DOHH2 (cell line): ENCODE data around the gene ERC2.

Experiments used
- EZH2phosphoT487 ChIP-seq: fragments of 200-600 bp; sonication (generic); IDR thresholded peaks from 2 replicates; pipeline ENCODE4 v1.6.1; 2017; ENCODE audit warnings: borderline replicate concordance, mild to moderate bottlenecking, antibody characterized with exemption, low read length, moderate library complexity, mixed read lengths
- TF ChIP-seq, protein P1 (sequence below): fragments of 200-600 bp; sonication (generic); IDR thresholded peaks from one replicate; pipeline ENCODE4 v1.5.1; 2014; ENCODE audit warnings: antibody characterized with exemption, mild to moderate bottlenecking, low read depth, low read length; ENCODE audit not compliant: poor library complexity, severe bottlenecking

DNA sequence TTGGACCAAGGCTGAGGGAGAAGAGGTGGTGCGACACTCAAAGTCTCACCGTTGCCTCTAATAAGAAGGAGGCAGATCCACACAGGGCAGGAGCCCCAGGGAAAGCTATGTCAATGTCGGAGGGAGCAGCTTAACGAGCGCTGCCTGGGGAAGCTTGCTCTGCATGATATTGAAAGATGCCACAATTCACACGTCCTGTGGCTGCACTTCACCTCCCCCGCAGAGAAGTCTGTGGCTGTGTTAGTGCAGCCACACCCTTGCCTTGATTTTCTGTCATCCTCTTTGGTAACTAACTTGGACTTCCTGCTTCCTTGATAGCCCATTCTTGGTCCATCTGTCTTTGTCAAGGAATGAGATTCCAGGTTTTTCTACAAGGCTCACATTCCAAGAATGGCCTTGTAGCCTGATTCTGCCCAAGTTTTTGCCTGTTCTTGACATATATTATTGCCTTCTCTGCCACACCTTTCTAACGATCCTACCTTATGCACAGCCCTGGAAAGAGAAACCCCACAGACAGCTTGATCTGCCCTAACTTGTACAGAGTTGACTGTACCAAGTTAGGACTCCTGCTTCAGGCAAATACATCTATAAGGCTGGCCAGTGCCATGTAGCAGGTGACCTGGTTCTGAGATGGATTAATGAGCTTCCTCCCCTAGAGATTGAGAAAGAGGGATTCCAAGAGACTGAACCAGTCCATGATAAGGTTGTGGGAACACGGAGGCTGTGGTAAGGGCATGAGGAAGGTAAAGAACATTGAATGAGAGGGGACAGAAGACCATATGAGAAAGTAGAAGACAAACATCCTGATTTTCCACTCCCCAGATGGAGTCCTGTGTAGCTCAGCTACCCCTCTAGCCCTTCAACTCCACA is 828.1 kb downstream of the ERC2 start:
- TF ChIP-seq, protein P1, sequence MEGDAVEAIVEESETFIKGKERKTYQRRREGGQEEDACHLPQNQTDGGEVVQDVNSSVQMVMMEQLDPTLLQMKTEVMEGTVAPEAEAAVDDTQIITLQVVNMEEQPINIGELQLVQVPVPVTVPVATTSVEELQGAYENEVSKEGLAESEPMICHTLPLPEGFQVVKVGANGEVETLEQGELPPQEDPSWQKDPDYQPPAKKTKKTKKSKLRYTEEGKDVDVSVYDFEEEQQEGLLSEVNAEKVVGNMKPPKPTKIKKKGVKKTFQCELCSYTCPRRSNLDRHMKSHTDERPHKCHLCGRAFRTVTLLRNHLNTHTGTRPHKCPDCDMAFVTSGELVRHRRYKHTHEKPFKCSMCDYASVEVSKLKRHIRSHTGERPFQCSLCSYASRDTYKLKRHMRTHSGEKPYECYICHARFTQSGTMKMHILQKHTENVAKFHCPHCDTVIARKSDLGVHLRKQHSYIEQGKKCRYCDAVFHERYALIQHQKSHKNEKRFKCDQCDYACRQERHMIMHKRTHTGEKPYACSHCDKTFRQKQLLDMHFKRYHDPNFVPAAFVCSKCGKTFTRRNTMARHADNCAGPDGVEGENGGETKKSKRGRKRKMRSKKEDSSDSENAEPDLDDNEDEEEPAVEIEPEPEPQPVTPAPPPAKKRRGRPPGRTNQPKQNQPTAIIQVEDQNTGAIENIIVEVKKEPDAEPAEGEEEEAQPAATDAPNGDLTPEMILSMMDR: no peak
- no peak for TF ChIP-seq EZH2phosphoT487
